DND-41 (cell line): Measurements from ENCODE around the gene MCTP1.

ENCODE experiments used
- CTCF ChIP-seq: IDR thresholded peaks from 2 replicates; pipeline ENCODE4 v1.5.1; 2012; ENCODE audit warnings: borderline replicate concordance, low read length, moderate library complexity, mild to moderate bottlenecking; ENCODE audit not compliant: poor library complexity, severe bottlenecking; ENCODE audit errors: extremely low read depth
- EZH2 ChIP-seq: IDR thresholded peaks from 3 replicates; pipeline ENCODE4 v1.6.1; 2012; ENCODE audit warnings: borderline replicate concordance, low read depth, mild to moderate bottlenecking, moderate library complexity, low read length, inconsistent platforms; ENCODE audit not compliant: severe bottlenecking

- TF ChIP-seq CTCF, result no peak
- TF ChIP-seq EZH2, result no peak
Measured at GRCh38 chr5:95027775-95028174, 257.1 kb downstream of the MCTP1 start.
